HFFc6 (cell line): ENCODE data around the gene AP1G2. TPM values are rescaled to one million over a fixed set of nuclear protein-coding genes. Genes with fewer than 3 reads are reported as not detected.

ENCODE experiments used
- DNase-seq: peaks from one replicate; pipeline ENCODE4 v3.0.0-alpha.2; 2018
- H3K27ac Mint-ChIP-seq: 2 replicates; pipeline ENCODE4 v1.8.0; 2020; ENCODE audit warnings: mild to moderate bottlenecking, mixed read lengths
- H3K27me3 Mint-ChIP-seq: 2 replicates; pipeline ENCODE4 v1.8.0; 2021; ENCODE audit warnings: mild to moderate bottlenecking, moderate library complexity, mixed read lengths; ENCODE audit not compliant: insufficient read depth
- H3K36me3 Mint-ChIP-seq: 2 replicates; pipeline ENCODE4 v1.8.0; 2021; ENCODE audit warnings: low read depth, mixed read lengths
- H3K4me1 Mint-ChIP-seq: 2 replicates; pipeline ENCODE4 v1.8.0; 2020; ENCODE audit warnings: low read depth, mixed read lengths
- H3K4me3 Mint-ChIP-seq: 2 replicates; pipeline ENCODE4 v1.8.0; 2020; ENCODE audit warnings: mild to moderate bottlenecking, moderate library complexity, mixed read lengths
- H3K9me3 Mint-ChIP-seq: 2 replicates; pipeline ENCODE4 v1.8.0; 2020; ENCODE audit warnings: mild to moderate bottlenecking, mixed read lengths
- total RNA-seq, 6 experiments: library from RNA; stranded (reverse); fragmentation: NEBNext Ultra II Directional; extraction: Animal tissue kit (Norgen Biotek cat#: 25700); gene quantifications; 2 replicates in 1 of 6; 3 replicates in 5 of 6; pipeline ENCODE4 v1.2.3, GENCODE V29; 2021
- TF ChIP-seq, protein P1 (sequence below): fragments of 200-600 bp; sonication (generic); IDR thresholded peaks from 2 replicates; pipeline ENCODE4 v1.5.0; 2021; ENCODE audit warnings: antibody characterized with exemption, mild to moderate bottlenecking

AP1G2 gene
- total RNA-seq, 6 experiments from 2014 or later = 1.6 to 8.3 (median 2.2) TPM

DNA sequence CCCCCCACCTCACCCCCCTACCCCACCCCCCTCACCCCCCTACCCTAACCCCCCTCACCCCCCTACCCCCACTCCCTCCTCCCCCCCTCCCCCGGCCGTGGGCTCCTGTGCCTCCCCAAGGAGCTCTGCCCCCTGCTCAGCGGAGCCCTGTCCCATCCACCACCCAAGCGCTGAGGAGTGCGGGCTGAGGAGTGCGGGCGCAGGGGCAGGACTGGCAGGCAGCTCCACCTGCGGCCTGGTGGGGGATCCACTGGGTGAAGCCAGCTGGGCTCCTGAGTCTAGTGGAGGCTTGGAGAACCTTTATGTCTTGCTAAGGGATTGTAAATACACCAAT lies 13.3 kb upstream of the AP1G2 start:
- Mint-ChIP-seq H3K4me1 (no peaks in the 10 kb centered on the region), H3K36me3 (no peaks in the 10 kb centered on the region), H3K27me3 (peaks cover 21% of the 10 kb centered on the region), H3K4me3 (no peak overlapping the region), H3K9me3 (peaks cover 4% of the 10 kb centered on the region; the same call in 1 of the 2 replicates), H3K27ac (no peak overlapping the region)
- TF ChIP-seq, protein P1, sequence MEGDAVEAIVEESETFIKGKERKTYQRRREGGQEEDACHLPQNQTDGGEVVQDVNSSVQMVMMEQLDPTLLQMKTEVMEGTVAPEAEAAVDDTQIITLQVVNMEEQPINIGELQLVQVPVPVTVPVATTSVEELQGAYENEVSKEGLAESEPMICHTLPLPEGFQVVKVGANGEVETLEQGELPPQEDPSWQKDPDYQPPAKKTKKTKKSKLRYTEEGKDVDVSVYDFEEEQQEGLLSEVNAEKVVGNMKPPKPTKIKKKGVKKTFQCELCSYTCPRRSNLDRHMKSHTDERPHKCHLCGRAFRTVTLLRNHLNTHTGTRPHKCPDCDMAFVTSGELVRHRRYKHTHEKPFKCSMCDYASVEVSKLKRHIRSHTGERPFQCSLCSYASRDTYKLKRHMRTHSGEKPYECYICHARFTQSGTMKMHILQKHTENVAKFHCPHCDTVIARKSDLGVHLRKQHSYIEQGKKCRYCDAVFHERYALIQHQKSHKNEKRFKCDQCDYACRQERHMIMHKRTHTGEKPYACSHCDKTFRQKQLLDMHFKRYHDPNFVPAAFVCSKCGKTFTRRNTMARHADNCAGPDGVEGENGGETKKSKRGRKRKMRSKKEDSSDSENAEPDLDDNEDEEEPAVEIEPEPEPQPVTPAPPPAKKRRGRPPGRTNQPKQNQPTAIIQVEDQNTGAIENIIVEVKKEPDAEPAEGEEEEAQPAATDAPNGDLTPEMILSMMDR = no peak
- DNase-seq = no peak

DNA sequence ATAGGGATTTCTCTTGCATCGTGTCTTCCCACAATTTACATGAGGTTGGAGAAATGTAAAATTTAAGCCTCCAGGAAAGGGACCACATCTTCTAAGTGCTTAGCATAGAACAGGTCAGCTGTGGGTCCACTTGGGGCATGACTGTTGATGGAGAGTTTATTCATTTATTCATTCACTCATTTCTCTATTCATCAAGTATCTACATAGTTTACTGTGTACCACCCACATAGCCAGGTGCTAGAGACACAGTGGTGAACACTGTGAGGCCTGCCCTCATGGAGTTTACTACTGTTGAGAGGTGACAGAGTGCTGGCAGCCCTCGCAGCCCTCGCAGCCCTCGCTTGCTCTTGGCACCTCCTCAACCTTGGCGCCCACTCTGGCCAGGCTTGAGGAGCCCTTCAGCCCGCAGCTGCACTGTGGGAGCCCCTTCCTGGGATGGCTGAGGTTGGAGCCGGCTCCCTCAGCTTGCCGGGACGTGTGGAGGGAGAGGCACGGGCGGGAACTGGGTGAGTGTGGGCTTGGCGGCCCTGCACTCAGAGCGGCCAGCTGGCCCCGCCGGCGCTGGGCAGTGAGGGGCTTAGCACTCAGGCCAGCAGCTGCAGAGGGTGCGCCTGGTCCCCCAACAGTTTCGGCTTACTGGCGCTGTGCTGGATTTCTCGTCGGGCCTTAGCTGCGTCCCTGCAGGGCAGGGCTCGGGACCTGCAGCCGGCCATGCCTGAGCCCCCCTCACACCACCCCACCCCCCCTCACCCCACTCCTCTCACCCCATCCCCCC lies 12.7 kb upstream of the AP1G2 start:
- H3K4me1 Mint-ChIP-seq = no peaks in the 10 kb centered on the region
- H3K27me3 Mint-ChIP-seq = peaks cover 24% of the 10 kb centered on the region
- DNase-seq = no peak
- H3K4me3 Mint-ChIP-seq = no peak overlapping the region
- TF ChIP-seq, protein P1 = no peak
- H3K27ac Mint-ChIP-seq = no peak overlapping the region
- H3K36me3 Mint-ChIP-seq = no peaks in the 10 kb centered on the region
- peaks cover 4% of the 10 kb centered on the region; the same call in 1 of the 2 replicates for H3K9me3 Mint-ChIP-seq

DNA sequence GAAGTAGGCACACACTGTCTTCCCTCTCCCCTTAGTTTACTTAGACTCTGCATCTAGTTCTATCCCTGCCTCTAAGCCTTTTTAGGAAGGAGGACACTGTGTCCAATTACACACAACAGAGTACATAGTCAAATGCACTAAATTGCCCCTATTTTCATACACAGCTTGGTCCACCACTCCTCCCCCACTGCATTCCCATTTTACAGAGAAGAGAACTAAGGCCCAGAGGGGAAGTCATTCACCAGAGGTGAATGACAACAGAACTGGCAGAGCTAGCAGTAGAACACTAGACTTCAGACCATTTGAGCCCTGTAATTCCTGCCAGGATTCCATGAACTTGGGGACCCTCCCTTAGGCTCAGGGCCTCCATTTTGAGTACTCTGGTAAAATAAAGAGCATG lies 12.1 kb upstream of the AP1G2 start:
- DNase-seq = no peak
- TF ChIP-seq, protein P1 = no peak
- Mint-ChIP-seq H3K27me3 (peaks cover 28% of the 10 kb centered on the region), H3K4me3 (no peak overlapping the region), H3K4me1 (no peaks in the 10 kb centered on the region), H3K9me3 (peaks cover 4% of the 10 kb centered on the region; the same call in 1 of the 2 replicates), H3K27ac (no peak overlapping the region), H3K36me3 (no peaks in the 10 kb centered on the region)

DNA sequence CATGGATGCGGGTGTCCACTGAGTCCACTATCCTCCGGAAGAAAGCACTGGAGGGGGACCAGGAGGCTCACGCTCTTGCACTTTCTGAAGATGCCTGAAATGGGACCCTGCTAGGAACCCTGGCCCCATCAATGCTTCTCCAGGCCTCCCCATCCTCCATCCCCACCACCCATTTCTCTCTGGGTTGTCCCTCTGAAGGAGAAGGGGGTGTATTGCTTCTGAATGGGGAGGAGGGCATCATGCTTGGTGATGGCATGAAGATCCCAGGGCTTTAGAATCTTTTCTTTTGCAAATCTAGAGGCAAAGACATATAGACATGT lies 11.7 kb upstream of the AP1G2 start:
- Mint-ChIP-seq H3K9me3 (peaks cover 3% of the 10 kb centered on the region; the same call in 1 of the 2 replicates), H3K4me3 (no peak overlapping the region), H3K27ac (no peak overlapping the region), H3K4me1 (no peaks in the 10 kb centered on the region), H3K36me3 (no peaks in the 10 kb centered on the region), H3K27me3 (peaks cover 28% of the 10 kb centered on the region)
- DNase-seq = no peak
- TF ChIP-seq, protein P1 = no peak

- no peak for DNase-seq
- H3K27me3 Mint-ChIP-seq = peaks cover 28% of the 10 kb centered on the region
- no peaks in the 10 kb centered on the region for H3K36me3 Mint-ChIP-seq
- no peak within 1 kb of the TSS for H3K27ac Mint-ChIP-seq
- H3K4me3 Mint-ChIP-seq = no peak within 1 kb of the TSS
- H3K9me3 Mint-ChIP-seq = no peaks in the 10 kb centered on the region
- H3K4me1 Mint-ChIP-seq = no peaks in the 10 kb centered on the region
- TF ChIP-seq, protein P1 = no peak
Measured at GRCh38 chr14:23578560-23579310, 11.1 kb upstream of the AP1G2 start, which contains the start of gene JPH4. Gene JPH4 (minus strand): TSS chr14:23578790. CDS start chr14:23577453, 1,337 bp downstream.
